H54 (cell line): ENCODE measurements around the gene IQUB.

Source experiments
- DNase-seq: peaks from one replicate; pipeline ENCODE4 v3.0.0; 2011; ENCODE audit warnings: low spot score, mixed read lengths; ENCODE audit not compliant: insufficient read length
- FAIRE-seq: peaks from 3 replicates; lab custom pipeline; 2011; peaks lifted over from hg19 to GRCh38; lab: Jason Lieb, UNC
- POLR2A ChIP-seq: IDR thresholded peaks from 2 replicates; pipeline ENCODE4 v1.6.1; 2011; ENCODE audit warnings: low read depth, mild to moderate bottlenecking, low read length

Gene IQUB

DNA sequence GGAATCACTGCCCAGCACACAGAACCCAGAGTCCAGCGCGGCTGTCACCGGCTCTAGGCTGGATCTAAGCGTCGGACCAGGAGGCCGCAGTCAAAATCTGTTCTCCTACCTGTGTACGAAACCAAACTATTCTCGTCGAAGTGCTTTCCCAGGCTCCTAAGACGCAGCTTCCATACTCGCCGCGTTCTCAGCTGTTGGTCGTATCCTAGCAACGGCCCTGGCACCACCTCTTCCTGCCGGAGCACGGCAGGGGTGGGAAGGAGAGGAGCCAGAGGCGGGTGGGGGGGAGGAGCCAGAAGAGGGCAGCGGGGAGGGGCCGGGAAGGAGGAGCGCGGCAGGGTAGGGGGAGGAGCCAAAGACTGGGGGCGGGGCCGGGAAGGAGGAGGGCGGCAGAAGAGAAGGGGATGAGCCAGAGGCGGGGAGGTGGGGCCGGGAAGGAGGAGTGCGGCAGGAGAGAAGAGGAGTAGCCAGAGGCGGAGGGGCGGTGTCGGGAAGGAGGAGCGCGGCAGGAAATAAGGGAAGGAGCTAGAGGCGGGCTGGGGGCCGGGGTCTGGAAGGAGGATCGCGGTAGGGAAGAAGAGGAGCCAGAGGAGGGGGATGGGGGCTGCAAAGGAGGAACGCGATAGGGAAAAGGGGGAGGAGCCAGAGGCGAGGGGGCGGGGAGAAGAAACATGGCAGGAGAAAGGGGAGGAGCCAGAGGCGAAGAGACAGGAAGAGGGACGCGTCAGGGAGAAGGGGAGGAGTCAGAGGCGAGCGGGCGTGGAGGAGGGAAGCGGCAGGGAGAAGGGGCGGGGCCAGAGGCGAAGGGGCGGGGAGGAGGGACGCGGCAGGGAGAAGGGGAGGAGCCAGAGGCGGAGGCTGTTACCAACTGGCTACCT, at the start of gene IQUB:
Gene IQUB, minus strand, starts transcription at position 213 of the 878 bp plus-strand sequence. CDS start 22,255 bp downstream, outside the sequence.
- DNase-seq (peak; percentile 74), FAIRE-seq (peak; percentile 87)
- TF ChIP-seq POLR2A: peak; percentile 31; the same call in 1 of the 2 replicates

- DNase-seq (no peak), FAIRE-seq (no peak)
- no peak for TF ChIP-seq POLR2A
Observed at GRCh38 chr7:123583821-123584220, 49.4 kb upstream of the IQUB start.

DNA sequence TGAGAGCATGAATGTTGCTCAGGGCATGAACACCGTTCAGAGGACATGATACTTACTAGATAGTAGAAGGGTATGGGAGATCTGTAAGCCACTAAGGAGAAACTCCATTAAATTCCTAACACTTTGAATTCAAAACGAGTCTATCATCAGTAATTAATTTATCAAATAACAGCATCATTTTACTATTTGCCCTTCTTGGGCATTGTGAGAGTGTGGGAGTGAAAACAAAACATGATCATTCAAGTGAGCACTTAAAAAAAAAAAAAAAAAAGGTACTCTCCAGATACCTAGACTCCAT, 46.7 kb upstream of the IQUB start:
- DNase-seq (no peak), FAIRE-seq (no peak)
- no peak for TF ChIP-seq POLR2A

- TF ChIP-seq POLR2A: no peak
- DNase-seq (no peak), FAIRE-seq (peak; percentile 94)
Observed at GRCh38 chr7:123580406-123581161, 46.2 kb upstream of the IQUB start.

GRCh38 chr7:123579416-123579815, 45.0 kb upstream of the IQUB start:
- DNase-seq (no peak), FAIRE-seq (no peak)
- TF ChIP-seq POLR2A: no peak

DNA sequence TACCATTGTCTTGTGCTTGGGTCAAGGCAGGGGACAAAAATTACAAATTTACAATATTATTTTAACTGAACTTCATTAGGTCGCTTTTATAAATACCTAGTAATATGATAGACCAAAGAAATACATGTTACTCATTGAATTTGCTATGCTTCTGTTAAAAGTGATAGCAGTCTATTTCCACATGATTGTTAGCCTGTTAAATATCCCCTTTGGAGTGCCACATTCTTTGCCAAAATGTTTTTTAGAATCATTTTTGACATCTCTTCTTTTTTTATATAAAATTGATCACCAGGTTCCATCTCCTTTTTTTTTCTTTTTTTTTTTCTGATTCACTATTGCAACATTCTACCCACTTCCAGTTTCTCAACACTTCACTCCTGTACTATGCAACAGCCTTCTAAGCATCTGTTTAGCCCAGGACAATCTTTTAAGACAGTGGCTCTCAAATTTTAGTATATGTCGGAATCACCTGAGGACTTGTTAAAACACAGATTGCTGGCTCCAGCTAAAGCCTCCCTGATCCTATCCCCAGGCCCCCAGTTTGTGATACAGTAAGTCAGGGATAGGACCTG, 39.6 kb upstream of the IQUB start:
- FAIRE-seq: no peak
- DNase-seq: no peak
- TF ChIP-seq POLR2A: no peak

- DNase-seq (no peak), FAIRE-seq (no peak)
- TF ChIP-seq POLR2A: no peak
Observed at GRCh38 chr7:123573341-123573740, 38.9 kb upstream of the IQUB start.

GRCh38 chr7:123571684-123572083, 37.3 kb upstream of the IQUB start:
- DNase-seq (no peak), FAIRE-seq (peak; percentile 82)
- TF ChIP-seq POLR2A: no peak

GRCh38 chr7:123571187-123571586, 36.8 kb upstream of the IQUB start:
- DNase-seq: no peak

DNA sequence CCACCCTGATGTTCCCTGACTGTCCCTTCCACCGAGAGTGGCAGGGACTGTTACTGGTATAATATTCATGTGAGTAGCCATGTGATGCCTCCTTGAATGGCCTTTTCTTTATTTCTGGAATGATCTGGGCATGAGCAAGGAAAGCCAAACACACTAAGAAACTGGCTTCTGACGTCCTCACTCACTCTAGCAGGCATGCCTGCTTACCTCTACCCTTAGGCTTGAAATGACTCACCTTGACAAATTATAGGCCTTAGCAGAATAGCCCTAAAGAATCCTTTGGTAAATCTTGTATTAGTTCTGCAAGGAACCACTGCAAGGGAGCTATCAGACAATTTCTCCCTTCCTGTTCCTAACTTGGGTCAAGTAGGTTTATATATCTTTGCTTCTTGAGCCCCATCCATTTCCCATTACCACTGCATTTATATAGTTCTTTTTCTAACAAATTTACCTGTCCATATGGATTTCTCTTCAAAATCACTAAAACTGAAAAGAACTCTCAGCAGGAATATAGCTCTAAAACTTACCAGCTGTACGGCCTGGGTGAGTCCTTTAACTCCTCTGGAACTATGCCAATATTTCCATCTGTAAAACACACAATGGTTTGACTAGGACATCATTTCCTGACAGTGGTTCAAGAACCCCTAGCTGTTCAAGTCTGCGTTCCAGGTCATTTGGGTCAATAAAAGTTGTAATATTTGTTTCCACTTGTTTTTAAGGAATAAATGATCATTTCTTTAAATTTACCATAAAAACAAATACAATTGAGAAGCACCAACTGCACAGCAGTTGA, 36.2 kb upstream of the IQUB start:
- no peak for DNase-seq
- no peak for TF ChIP-seq POLR2A
- FAIRE-seq: no peak

More at GRCh38 chr7:123571187-123571586, 36.8 kb upstream of the IQUB start:
- TF ChIP-seq POLR2A: no peak
- FAIRE-seq: no peak

DNA sequence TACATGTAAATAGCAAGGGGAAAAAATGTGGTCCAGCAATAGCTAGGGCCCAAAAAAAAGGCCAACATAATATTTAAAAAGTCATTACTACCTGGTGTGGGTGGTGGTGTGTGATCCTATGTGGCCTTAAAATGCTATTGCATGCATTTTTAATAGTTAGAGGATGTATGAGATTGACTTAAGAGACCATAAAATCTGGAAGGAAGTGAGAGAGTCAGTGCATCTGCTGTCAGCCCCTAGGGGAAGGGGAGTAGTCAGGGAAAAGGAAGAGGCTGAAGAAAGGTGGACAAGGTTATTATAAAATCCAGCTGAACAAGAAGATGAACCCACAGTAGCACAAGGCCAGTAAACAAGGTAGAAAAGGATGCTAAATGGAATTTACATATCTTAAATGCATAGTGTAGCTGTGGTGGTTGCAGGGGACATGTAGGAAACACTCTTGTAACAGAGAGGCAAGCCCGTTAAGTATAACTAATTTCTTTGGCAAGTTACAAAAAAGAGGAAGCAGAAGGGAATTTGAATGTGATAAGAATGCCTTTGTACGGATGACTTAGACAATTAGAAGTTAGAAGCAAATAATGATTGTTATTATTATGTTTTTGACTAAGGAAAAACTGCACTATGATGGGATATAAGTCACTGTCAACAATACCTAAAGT, 35.1 kb upstream of the IQUB start:
- DNase-seq: no peak
- TF ChIP-seq POLR2A: no peak
- no peak for FAIRE-seq

- DNase-seq (no peak), FAIRE-seq (no peak)
- TF ChIP-seq POLR2A: no peak
Observed at GRCh38 chr7:123562121-123562520, 27.7 kb upstream of the IQUB start.
